HFFc6 (cell line): ENCODE data around the gene CNGA3. TPM values are rescaled to one million over a fixed set of nuclear protein-coding genes. Genes with fewer than 3 reads are reported as not detected.

Experiments used
- DNase-seq: peaks from one replicate; pipeline ENCODE4 v3.0.0-alpha.2; 2018
- H3K27ac Mint-ChIP-seq: 2 replicates; pipeline ENCODE4 v1.8.0; 2020; ENCODE audit warnings: mild to moderate bottlenecking, mixed read lengths
- H3K27me3 Mint-ChIP-seq: 2 replicates; pipeline ENCODE4 v1.8.0; 2021; ENCODE audit warnings: mild to moderate bottlenecking, moderate library complexity, mixed read lengths; ENCODE audit not compliant: insufficient read depth
- H3K36me3 Mint-ChIP-seq: 2 replicates; pipeline ENCODE4 v1.8.0; 2021; ENCODE audit warnings: low read depth, mixed read lengths
- H3K4me1 Mint-ChIP-seq: 2 replicates; pipeline ENCODE4 v1.8.0; 2020; ENCODE audit warnings: low read depth, mixed read lengths
- H3K4me3 Mint-ChIP-seq: 2 replicates; pipeline ENCODE4 v1.8.0; 2020; ENCODE audit warnings: mild to moderate bottlenecking, moderate library complexity, mixed read lengths
- H3K9me3 Mint-ChIP-seq: 2 replicates; pipeline ENCODE4 v1.8.0; 2020; ENCODE audit warnings: mild to moderate bottlenecking, mixed read lengths
- CTCF ChIP-seq: fragments of 200-600 bp; sonication (generic); IDR thresholded peaks from 2 replicates; pipeline ENCODE4 v1.5.0; 2021; ENCODE audit warnings: antibody characterized with exemption, mild to moderate bottlenecking
- total RNA-seq, 6 experiments: library from RNA; stranded (reverse); fragmentation: NEBNext Ultra II Directional; extraction: Animal tissue kit (Norgen Biotek cat#: 25700); gene quantifications; 2 replicates in 1 of 6; 3 replicates in 5 of 6; pipeline ENCODE4 v1.2.3, GENCODE V29; 2021

CNGA3 gene
- total RNA-seq, 6 experiments from 2014 or later, result 0.14 to 0.71 (median 0.22) TPM

- peaks cover 15% of the 10 kb centered on the region for H3K27me3 Mint-ChIP-seq
- H3K4me1 Mint-ChIP-seq, result peaks cover 9% of the 10 kb centered on the region
- no peak overlapping the region for H3K27ac Mint-ChIP-seq
- H3K4me3 Mint-ChIP-seq, result no peak overlapping the region
- no peak for TF ChIP-seq CTCF
- DNase-seq, result no peak
- no peaks in the 10 kb centered on the region for H3K9me3 Mint-ChIP-seq
- no peaks in the 10 kb centered on the region for H3K36me3 Mint-ChIP-seq
Measured at GRCh38 chr2:98390571-98391476, 44.6 kb downstream of the CNGA3 start.

GRCh38 chr2:98391581-98392270 lies 45.5 kb downstream of the CNGA3 start:
- Mint-ChIP-seq H3K9me3 (no peaks in the 10 kb centered on the region), H3K4me1 (peaks cover 9% of the 10 kb centered on the region), H3K27me3 (peaks cover 12% of the 10 kb centered on the region), H3K4me3 (no peak overlapping the region), H3K27ac (no peak overlapping the region), H3K36me3 (no peaks in the 10 kb centered on the region)
- DNase-seq, result no peak
- no peak for TF ChIP-seq CTCF

- Mint-ChIP-seq H3K4me1 (peaks cover 9% of the 10 kb centered on the region), H3K36me3 (no peaks in the 10 kb centered on the region), H3K4me3 (no peak overlapping the region), H3K27me3 (peaks cover 15% of the 10 kb centered on the region), H3K9me3 (no peaks in the 10 kb centered on the region), H3K27ac (no peak overlapping the region)
- no peak for DNase-seq
- TF ChIP-seq CTCF, result no peak
Measured at GRCh38 chr2:98393354-98393753, 47.1 kb downstream of the CNGA3 start.

GRCh38 chr2:98394595-98395153 lies 48.4 kb downstream of the CNGA3 start:
- no peak for TF ChIP-seq CTCF

GRCh38 chr2:98395977-98396376 lies 49.7 kb downstream of the CNGA3 start:
- Mint-ChIP-seq H3K27me3 (peaks cover 26% of the 10 kb centered on the region), H3K36me3 (no peaks in the 10 kb centered on the region), H3K9me3 (no peaks in the 10 kb centered on the region), H3K4me3 (no peak overlapping the region), H3K27ac (no peak overlapping the region), H3K4me1 (peaks cover 9% of the 10 kb centered on the region)
- TF ChIP-seq CTCF, result no peak
- no peak for DNase-seq

More at GRCh38 chr2:98394595-98395153, 48.4 kb downstream of the CNGA3 start:
- peak; percentile 25 for DNase-seq
- H3K4me3 Mint-ChIP-seq, result no peak overlapping the region
- no peak overlapping the region for H3K27ac Mint-ChIP-seq
- peaks cover 9% of the 10 kb centered on the region for H3K4me1 Mint-ChIP-seq
- H3K36me3 Mint-ChIP-seq, result no peaks in the 10 kb centered on the region
- no peaks in the 10 kb centered on the region for H3K9me3 Mint-ChIP-seq
- H3K27me3 Mint-ChIP-seq, result peaks cover 23% of the 10 kb centered on the region
